Transverse colon (tissue), 4 donors: ENCODE measurements around the gene GPR52.

Source experiments
- CTCF ChIP-seq, 5 experiments: fragments of 200-600 bp in 3 of 5; fragments of 450-650 bp in 2 of 5; sonication (generic) in 3 of 5; IDR thresholded peaks; 1 replicate in 2 of 5; 2 replicates in 3 of 5; pipeline ENCODE4 v1.5.1; 2016 to 2017; ENCODE audit warnings: antibody characterized with exemption in 5 of 5, inconsistent platforms in 3 of 5, mild to moderate bottlenecking in 2 of 5, moderate library complexity in 1 of 5
- POLR2AphosphoS5 ChIP-seq, 3 donors: sonication (generic); formaldehyde crosslinking; IDR thresholded peaks; one replicate each; pipeline ENCODE4 v1.6.1; 2016; ENCODE audit warnings: antibody characterized with exemption in 3 of 3

GRCh38 chr1:174413632-174414031 is 34.1 kb upstream of the GPR52 start:
- TF ChIP-seq POLR2AphosphoS5 (IDR thresholded peaks at IDR 0.05), result no peak
- TF ChIP-seq CTCF (IDR thresholded peaks at IDR 0.05), result no peak
